GDM1 (cell line): ENCODE measurements around the gene BATF3.
"Not testable (repeated sequence)": the region's sequence is repeated elsewhere in the genome, so short reads cannot be mapped to it uniquely, and the experiment has no call there.

Experiments used
- DNase-seq: peaks from one replicate; lab custom pipeline; 2025; lab: John Stamatoyannopoulos, UW

The BATF3 gene

GRCh38 chr1:212658250-212658649, 41.4 kb downstream of the BATF3 start:
- DNase-seq, result not testable (repeated sequence)

GRCh38 chr1:212656730-212657129, 42.9 kb downstream of the BATF3 start:
- no peak for DNase-seq

- no peak for DNase-seq
These were observed 43.8 kb downstream of the BATF3 start for GRCh38 chr1:212655668-212656440.

- DNase-seq, result no peak
These were observed 47.0 kb downstream of the BATF3 start for GRCh38 chr1:212652609-212653008.

GRCh38 chr1:212651977-212652376, 47.7 kb downstream of the BATF3 start:
- no peak for DNase-seq

- no peak for DNase-seq
These were observed 48.1 kb downstream of the BATF3 start for GRCh38 chr1:212651521-212651920.

- no peak for DNase-seq
These were observed 49.4 kb downstream of the BATF3 start for GRCh38 chr1:212650228-212650627.

GRCh38 chr1:212649020-212649419, 50.6 kb downstream of the BATF3 start:
- DNase-seq, result no peak

GRCh38 chr1:212648431-212648830, 51.2 kb downstream of the BATF3 start:
- no peak for DNase-seq

- DNase-seq, result no peak
These were observed 52.6 kb downstream of the BATF3 start for GRCh38 chr1:212647004-212647403.

- DNase-seq, result no peak
These were observed 53.1 kb downstream of the BATF3 start for GRCh38 chr1:212646588-212646987.

GRCh38 chr1:212645546-212646543, 53.8 kb downstream of the BATF3 start:
- DNase-seq, result no peak

GRCh38 chr1:212644866-212645545, 54.6 kb downstream of the BATF3 start:
- DNase-seq, result no peak

- no peak for DNase-seq
These were observed 55.8 kb downstream of the BATF3 start for GRCh38 chr1:212643877-212644276.

GRCh38 chr1:212641956-212642355, 57.7 kb downstream of the BATF3 start:
- DNase-seq, result no peak

- no peak for DNase-seq
These were observed 59.3 kb downstream of the BATF3 start for GRCh38 chr1:212640223-212640878.

GRCh38 chr1:212639524-212639923, 60.1 kb downstream of the BATF3 start:
- not testable (repeated sequence) for DNase-seq

GRCh38 chr1:212638492-212639151, 61.0 kb downstream of the BATF3 start:
- no peak for DNase-seq

GRCh38 chr1:212637902-212638301, 61.7 kb downstream of the BATF3 start:
- no peak for DNase-seq
